WTC11 (cell line): ENCODE data around the gene TRIM26. TPM values are rescaled to one million over a fixed set of nuclear protein-coding genes. Genes with fewer than 3 reads are reported as not detected.

Source experiments
- ATAC-seq: fragments of 200-7000 bp; cut with Tn5 transposase; 2 replicates; pipeline ENCODE4 v1.10.0; 2021; ENCODE audit warnings: mild to moderate bottlenecking, moderate library complexity
- Bru-seq: library from RNA; stranded (reverse); fragments of 400-500 nt; gene quantifications from one replicate; lab custom pipeline; 2021; lab: Mats Ljungman, UMichigan
- CTCF ChIA-PET: fragments of 300-600 bp; sonication (Branson Sonifier 250); formaldehyde crosslinking; loops from one replicate; lab custom pipeline; 2021; ENCODE audit warnings: antibody characterized with exemption; lab: Charles Lee
- POLR2A ChIA-PET: fragments of 350-600 bp; sonication (Branson Sonifier 250); formaldehyde crosslinking; loops from one replicate; lab custom pipeline; 2021; ENCODE audit warnings: antibody characterized with exemption; lab: Charles Lee
- DNase-seq: peaks from one replicate; pipeline ENCODE4 v3.0.0; 2021; ENCODE audit warnings: low spot score
- H3K27ac Mint-ChIP-seq: 2 replicates; pipeline ENCODE4 v1.8.0; 2021; ENCODE audit warnings: mixed read lengths
- H3K27me3 Mint-ChIP-seq: 2 replicates; pipeline ENCODE4 v1.8.0; 2021; ENCODE audit warnings: low read depth, mild to moderate bottlenecking, moderate library complexity, mixed read lengths
- H3K36me3 Mint-ChIP-seq: 2 replicates; pipeline ENCODE4 v1.8.0; 2021; ENCODE audit warnings: mixed read lengths
- H3K4me1 Mint-ChIP-seq: 2 replicates; pipeline ENCODE4 v1.8.0; 2022; ENCODE audit warnings: mixed read lengths
- H3K4me3 Mint-ChIP-seq: 2 replicates; pipeline ENCODE4 v1.8.0; 2021; ENCODE audit warnings: mild to moderate bottlenecking, moderate library complexity, mixed read lengths
- H3K9me3 Mint-ChIP-seq: 2 replicates; pipeline ENCODE4 v1.8.0; 2021; ENCODE audit warnings: mixed read lengths
- CBFB ChIP-seq: sonication (generic); formaldehyde crosslinking; IDR thresholded peaks from 2 replicates; pipeline ENCODE4 v1.8.1; 2022; ENCODE audit warnings: mild to moderate bottlenecking, low read depth, missing genetic modification reagents
- FOXP1 ChIP-seq: sonication (generic); formaldehyde crosslinking; IDR thresholded peaks from 2 replicates; pipeline ENCODE4 v1.8.0; 2022; ENCODE audit warnings: missing genetic modification reagents, mild to moderate bottlenecking, moderate library complexity, borderline replicate concordance
- HMGA2 ChIP-seq: fragments of 250-450 bp; sonication (Bioruptor Pico); IDR thresholded peaks from 2 replicates; pipeline ENCODE4 v1.4.0; 2021; ENCODE audit warnings: mild to moderate bottlenecking, moderate library complexity
- NFE2L1 ChIP-seq: sonication (generic); formaldehyde crosslinking; IDR thresholded peaks from 2 replicates; pipeline ENCODE4 v1.8.1; 2023; ENCODE audit warnings: missing genetic modification reagents
- NFYB ChIP-seq: sonication (generic); formaldehyde crosslinking; conservative IDR thresholded peaks from 2 replicates; pipeline ENCODE4 v1.8.0; 2022; ENCODE audit warnings: low read depth, missing genetic modification reagents
- NR1H2 ChIP-seq: sonication (generic); formaldehyde crosslinking; IDR thresholded peaks from 2 replicates; pipeline ENCODE4 v1.9.0; 2021; ENCODE audit warnings: mild to moderate bottlenecking, moderate library complexity, missing genetic modification reagents
- RORB ChIP-seq: fragments of 250-450 bp; sonication (Bioruptor Pico); IDR thresholded peaks from 2 replicates; pipeline ENCODE4 v1.9.0; 2021; ENCODE audit warnings: mild to moderate bottlenecking
- TEAD1 ChIP-seq: sonication (generic); formaldehyde crosslinking; IDR thresholded peaks from 2 replicates; pipeline ENCODE4 v1.8.0; 2022; ENCODE audit warnings: mild to moderate bottlenecking, missing genetic modification reagents
- ZNF416 ChIP-seq: fragments of 250-450 bp; sonication (Bioruptor Pico); IDR thresholded peaks from 2 replicates; pipeline ENCODE4 v1.9.0; 2021; ENCODE audit warnings: mild to moderate bottlenecking, inconsistent platforms
- long read RNA-seq, 3 experiments: library from RNA in 1 of 3; library from capped mRNA in 1 of 3; library from polyadenylated mRNA in 1 of 3; unstranded in 2 of 3; stranded (forward) in 1 of 3; transcript quantifications; one replicate each; pipeline ENCODE4 v2.0.0, GENCODE V29; 2021
- total RNA-seq: library from RNA; stranded (reverse); gene quantifications from 3 replicates; pipeline ENCODE4 v1.2.3, GENCODE V29; 2021
- TF ChIP-seq, protein P1 (sequence below): sonication (generic); formaldehyde crosslinking; IDR thresholded peaks from 2 replicates; pipeline ENCODE4 v1.8.0; 2022; ENCODE audit warnings: missing genetic modification reagents
- TF ChIP-seq, protein P2 (sequence below): sonication (generic); formaldehyde crosslinking; IDR thresholded peaks from 2 replicates; pipeline ENCODE4 v1.8.0; 2022; ENCODE audit warnings: mild to moderate bottlenecking, missing genetic modification reagents
- TF ChIP-seq, protein P3 (sequence below): fragments of 250-450 bp; sonication (Bioruptor Pico); IDR thresholded peaks from 2 replicates; pipeline ENCODE4 v2.1.2; 2022; ENCODE audit warnings: mild to moderate bottlenecking, moderate library complexity
- TF ChIP-seq, protein P4 (sequence below): sonication (generic); formaldehyde crosslinking; IDR thresholded peaks from 2 replicates; pipeline ENCODE4 v1.8.1; 2023; ENCODE audit warnings: mild to moderate bottlenecking, missing genetic modification reagents
- TF ChIP-seq, protein P5 (sequence below): sonication (generic); formaldehyde crosslinking; conservative IDR thresholded peaks from 2 replicates; pipeline ENCODE4 v1.8.1; 2023; ENCODE audit warnings: mild to moderate bottlenecking, low read depth, missing genetic modification reagents, moderate library complexity
- TF ChIP-seq, protein P6 (sequence below): sonication (generic); formaldehyde crosslinking; IDR thresholded peaks from 2 replicates; pipeline ENCODE4 v1.8.0; 2022; ENCODE audit warnings: mild to moderate bottlenecking, missing genetic modification reagents
- TF ChIP-seq, protein P7 (sequence below): sonication (generic); formaldehyde crosslinking; IDR thresholded peaks from 2 replicates; pipeline ENCODE4 v1.8.1; 2023; ENCODE audit warnings: mild to moderate bottlenecking, moderate library complexity, missing genetic modification reagents
- TF ChIP-seq, protein P8 (sequence below): sonication (generic); formaldehyde crosslinking; IDR thresholded peaks from 2 replicates; pipeline ENCODE4 v1.8.1; 2022; ENCODE audit warnings: mild to moderate bottlenecking, moderate library complexity, missing genetic modification reagents

Gene TRIM26, protein sequence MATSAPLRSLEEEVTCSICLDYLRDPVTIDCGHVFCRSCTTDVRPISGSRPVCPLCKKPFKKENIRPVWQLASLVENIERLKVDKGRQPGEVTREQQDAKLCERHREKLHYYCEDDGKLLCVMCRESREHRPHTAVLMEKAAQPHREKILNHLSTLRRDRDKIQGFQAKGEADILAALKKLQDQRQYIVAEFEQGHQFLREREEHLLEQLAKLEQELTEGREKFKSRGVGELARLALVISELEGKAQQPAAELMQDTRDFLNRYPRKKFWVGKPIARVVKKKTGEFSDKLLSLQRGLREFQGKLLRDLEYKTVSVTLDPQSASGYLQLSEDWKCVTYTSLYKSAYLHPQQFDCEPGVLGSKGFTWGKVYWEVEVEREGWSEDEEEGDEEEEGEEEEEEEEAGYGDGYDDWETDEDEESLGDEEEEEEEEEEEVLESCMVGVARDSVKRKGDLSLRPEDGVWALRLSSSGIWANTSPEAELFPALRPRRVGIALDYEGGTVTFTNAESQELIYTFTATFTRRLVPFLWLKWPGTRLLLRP
- total RNA-seq (27.7 to 33.0 TPM (median 30.5 TPM) in 3 replicates), Bru-seq, nascent RNA (percentile 86 among the genes with signal in this experiment)
- long read RNA-seq, experiment 1, transcript TRIM26-267 (9 exons, 3,318 nt), result major isoform, 13 of 108 reads
- long read RNA-seq, experiment 1, transcript TRIM26-268 (10 exons, 3,478 nt), result minor isoform, 6 of 108 reads
- long read RNA-seq, experiment 1, partial matches to known transcripts, result 16 of 108 reads
- long read RNA-seq, experiment 1, other reads (novel, unspliced or antisense), result 72 of 108 reads
- long read RNA-seq, experiment 2, partial matches to known transcripts, result 3 of 29 reads
- long read RNA-seq, experiment 2, other reads (novel, unspliced or antisense), result 25 of 29 reads
- long read RNA-seq, experiment 3, partial matches to known transcripts, result 12 of 17 reads
- long read RNA-seq, experiment 3, other reads (novel, unspliced or antisense), result 4 of 17 reads

DNA sequence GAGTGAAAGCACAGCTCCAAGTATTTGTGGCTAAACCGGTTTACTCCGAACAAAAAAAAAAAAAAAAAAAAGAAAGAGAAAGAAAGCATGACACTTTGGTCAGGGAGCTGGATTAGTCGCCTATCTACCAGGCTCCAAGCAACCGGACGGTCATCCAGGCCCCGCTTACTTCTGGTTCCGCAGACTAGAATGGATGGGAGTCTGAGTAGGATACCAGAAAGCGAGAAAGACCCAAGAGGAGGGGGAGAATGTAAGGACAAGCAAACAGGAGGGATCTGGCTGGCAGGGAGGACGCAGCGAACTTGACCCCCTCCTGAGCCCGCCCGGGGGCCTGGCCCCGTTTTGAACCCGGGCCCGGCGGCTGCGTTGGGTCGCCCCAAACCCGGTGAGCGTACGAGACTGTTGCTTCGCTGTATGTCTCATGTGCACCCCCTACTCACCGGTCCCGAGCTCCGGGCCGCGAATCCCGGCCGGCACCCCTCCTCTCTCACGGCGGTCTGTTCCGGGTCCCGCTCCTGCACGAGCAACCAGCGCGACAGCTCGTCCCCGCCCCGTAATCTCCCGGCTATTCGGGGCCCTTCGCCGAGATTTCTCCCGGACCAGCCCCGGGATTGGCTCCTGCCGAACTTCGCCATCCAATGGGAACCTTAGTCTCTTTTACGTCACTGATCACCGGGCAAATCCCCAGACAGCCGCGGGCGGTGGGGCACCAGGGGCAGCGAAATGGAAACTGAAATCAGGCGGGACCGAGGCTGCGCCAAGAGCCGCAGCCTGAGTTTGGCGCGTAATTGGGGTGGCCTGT, at the start of gene TRIM26:
Gene TRIM26 (minus strand): TSS at position 542 of the 802 bp plus-strand sequence. CDS start 14,303 bp downstream, outside the sequence.
- ATAC-seq (peak; percentile 89), DNase-seq (peak; percentile 98)
- ChIA-PET POLR2A (interaction anchor here (0.6 to 2.6 kb wide), 10 partner anchors 10 to 1917 kb away, joined by 3 to 20 read pairs (median 3); partner anchors contain the start of genes FKBPL and TRIM39), CTCF (interaction anchor here (0.5 to 2.8 kb wide), 15 partner anchors 15 to 254 kb away, joined by 3 to 22 read pairs (median 3); no protein-coding TSS in a partner anchor)
- H3K4me1 Mint-ChIP-seq, result peaks cover 46% of the 10 kb centered on the region
- H3K4me3 Mint-ChIP-seq, result peak within 1 kb of the TSS; percentile 97
- H3K27me3 Mint-ChIP-seq, result peaks cover 21% of the 10 kb centered on the region
- H3K27ac Mint-ChIP-seq, result peak within 1 kb of the TSS; percentile 99
- H3K9me3 Mint-ChIP-seq, result no peaks in the 10 kb centered on the region
- no peaks in the 10 kb centered on the region; the same call in 1 of the 2 replicates for H3K36me3 Mint-ChIP-seq
- TF ChIP-seq ZNF416 (CRISPR knock-in tag) (peak; percentile 51; the same call in 1 of the 2 replicates), NR1H2 (CRISPR knock-in tag) (peak; percentile 16; the same call in 1 of the 2 replicates), NFYB (peak; percentile 78), HMGA2 (no peak), FOXP1 (peak; percentile 13; the same call in 1 of the 2 replicates), TEAD1 (CRISPR knock-in tag) (peak; percentile 61), CBFB (no peak), RORB (CRISPR knock-in tag) (no peak), NFE2L1 (CRISPR knock-in tag) (no peak)
- TF ChIP-seq, protein P1, sequence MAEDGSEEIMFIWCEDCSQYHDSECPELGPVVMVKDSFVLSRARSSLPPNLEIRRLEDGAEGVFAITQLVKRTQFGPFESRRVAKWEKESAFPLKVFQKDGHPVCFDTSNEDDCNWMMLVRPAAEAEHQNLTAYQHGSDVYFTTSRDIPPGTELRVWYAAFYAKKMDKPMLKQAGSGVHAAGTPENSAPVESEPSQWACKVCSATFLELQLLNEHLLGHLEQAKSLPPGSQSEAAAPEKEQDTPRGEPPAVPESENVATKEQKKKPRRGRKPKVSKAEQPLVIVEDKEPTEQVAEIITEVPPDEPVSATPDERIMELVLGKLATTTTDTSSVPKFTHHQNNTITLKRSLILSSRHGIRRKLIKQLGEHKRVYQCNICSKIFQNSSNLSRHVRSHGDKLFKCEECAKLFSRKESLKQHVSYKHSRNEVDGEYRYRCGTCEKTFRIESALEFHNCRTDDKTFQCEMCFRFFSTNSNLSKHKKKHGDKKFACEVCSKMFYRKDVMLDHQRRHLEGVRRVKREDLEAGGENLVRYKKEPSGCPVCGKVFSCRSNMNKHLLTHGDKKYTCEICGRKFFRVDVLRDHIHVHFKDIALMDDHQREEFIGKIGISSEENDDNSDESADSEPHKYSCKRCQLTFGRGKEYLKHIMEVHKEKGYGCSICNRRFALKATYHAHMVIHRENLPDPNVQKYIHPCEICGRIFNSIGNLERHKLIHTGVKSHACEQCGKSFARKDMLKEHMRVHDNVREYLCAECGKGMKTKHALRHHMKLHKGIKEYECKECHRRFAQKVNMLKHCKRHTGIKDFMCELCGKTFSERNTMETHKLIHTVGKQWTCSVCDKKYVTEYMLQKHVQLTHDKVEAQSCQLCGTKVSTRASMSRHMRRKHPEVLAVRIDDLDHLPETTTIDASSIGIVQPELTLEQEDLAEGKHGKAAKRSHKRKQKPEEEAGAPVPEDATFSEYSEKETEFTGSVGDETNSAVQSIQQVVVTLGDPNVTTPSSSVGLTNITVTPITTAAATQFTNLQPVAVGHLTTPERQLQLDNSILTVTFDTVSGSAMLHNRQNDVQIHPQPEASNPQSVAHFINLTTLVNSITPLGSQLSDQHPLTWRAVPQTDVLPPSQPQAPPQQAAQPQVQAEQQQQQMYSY (CRISPR knock-in tag), result peak; percentile 77
- TF ChIP-seq, protein P2, sequence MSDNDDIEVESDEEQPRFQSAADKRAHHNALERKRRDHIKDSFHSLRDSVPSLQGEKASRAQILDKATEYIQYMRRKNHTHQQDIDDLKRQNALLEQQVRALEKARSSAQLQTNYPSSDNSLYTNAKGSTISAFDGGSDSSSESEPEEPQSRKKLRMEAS (CRISPR knock-in tag), result peak; percentile 71
- TF ChIP-seq, protein P3, sequence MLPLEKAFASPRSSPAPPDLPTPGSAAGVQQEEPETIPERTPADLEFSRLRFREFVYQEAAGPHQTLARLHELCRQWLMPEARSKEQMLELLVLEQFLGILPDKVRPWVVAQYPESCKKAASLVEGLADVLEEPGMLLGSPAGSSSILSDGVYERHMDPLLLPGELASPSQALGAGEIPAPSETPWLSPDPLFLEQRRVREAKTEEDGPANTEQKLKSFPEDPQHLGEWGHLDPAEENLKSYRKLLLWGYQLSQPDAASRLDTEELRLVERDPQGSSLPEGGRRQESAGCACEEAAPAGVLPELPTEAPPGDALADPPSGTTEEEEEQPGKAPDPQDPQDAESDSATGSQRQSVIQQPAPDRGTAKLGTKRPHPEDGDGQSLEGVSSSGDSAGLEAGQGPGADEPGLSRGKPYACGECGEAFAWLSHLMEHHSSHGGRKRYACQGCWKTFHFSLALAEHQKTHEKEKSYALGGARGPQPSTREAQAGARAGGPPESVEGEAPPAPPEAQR (CRISPR knock-in tag), result no peak
- TF ChIP-seq, protein P4, sequence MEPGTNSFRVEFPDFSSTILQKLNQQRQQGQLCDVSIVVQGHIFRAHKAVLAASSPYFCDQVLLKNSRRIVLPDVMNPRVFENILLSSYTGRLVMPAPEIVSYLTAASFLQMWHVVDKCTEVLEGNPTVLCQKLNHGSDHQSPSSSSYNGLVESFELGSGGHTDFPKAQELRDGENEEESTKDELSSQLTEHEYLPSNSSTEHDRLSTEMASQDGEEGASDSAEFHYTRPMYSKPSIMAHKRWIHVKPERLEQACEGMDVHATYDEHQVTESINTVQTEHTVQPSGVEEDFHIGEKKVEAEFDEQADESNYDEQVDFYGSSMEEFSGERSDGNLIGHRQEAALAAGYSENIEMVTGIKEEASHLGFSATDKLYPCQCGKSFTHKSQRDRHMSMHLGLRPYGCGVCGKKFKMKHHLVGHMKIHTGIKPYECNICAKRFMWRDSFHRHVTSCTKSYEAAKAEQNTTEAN (CRISPR knock-in tag), result 0 out of 2 replicates have a peak, but pooled peaks have one; percentile 10
- TF ChIP-seq, protein P5, sequence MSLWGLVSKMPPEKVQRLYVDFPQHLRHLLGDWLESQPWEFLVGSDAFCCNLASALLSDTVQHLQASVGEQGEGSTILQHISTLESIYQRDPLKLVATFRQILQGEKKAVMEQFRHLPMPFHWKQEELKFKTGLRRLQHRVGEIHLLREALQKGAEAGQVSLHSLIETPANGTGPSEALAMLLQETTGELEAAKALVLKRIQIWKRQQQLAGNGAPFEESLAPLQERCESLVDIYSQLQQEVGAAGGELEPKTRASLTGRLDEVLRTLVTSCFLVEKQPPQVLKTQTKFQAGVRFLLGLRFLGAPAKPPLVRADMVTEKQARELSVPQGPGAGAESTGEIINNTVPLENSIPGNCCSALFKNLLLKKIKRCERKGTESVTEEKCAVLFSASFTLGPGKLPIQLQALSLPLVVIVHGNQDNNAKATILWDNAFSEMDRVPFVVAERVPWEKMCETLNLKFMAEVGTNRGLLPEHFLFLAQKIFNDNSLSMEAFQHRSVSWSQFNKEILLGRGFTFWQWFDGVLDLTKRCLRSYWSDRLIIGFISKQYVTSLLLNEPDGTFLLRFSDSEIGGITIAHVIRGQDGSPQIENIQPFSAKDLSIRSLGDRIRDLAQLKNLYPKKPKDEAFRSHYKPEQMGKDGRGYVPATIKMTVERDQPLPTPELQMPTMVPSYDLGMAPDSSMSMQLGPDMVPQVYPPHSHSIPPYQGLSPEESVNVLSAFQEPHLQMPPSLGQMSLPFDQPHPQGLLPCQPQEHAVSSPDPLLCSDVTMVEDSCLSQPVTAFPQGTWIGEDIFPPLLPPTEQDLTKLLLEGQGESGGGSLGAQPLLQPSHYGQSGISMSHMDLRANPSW (CRISPR knock-in tag), result no peak
- TF ChIP-seq, protein P6, sequence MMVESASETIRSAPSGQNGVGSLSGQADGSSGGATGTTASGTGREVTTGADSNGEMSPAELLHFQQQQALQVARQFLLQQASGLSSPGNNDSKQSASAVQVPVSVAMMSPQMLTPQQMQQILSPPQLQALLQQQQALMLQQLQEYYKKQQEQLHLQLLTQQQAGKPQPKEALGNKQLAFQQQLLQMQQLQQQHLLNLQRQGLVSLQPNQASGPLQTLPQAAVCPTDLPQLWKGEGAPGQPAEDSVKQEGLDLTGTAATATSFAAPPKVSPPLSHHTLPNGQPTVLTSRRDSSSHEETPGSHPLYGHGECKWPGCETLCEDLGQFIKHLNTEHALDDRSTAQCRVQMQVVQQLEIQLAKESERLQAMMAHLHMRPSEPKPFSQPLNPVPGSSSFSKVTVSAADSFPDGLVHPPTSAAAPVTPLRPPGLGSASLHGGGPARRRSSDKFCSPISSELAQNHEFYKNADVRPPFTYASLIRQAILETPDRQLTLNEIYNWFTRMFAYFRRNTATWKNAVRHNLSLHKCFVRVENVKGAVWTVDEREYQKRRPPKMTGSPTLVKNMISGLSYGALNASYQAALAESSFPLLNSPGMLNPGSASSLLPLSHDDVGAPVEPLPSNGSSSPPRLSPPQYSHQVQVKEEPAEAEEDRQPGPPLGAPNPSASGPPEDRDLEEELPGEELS, result peak; percentile 74
- TF ChIP-seq, protein P7, sequence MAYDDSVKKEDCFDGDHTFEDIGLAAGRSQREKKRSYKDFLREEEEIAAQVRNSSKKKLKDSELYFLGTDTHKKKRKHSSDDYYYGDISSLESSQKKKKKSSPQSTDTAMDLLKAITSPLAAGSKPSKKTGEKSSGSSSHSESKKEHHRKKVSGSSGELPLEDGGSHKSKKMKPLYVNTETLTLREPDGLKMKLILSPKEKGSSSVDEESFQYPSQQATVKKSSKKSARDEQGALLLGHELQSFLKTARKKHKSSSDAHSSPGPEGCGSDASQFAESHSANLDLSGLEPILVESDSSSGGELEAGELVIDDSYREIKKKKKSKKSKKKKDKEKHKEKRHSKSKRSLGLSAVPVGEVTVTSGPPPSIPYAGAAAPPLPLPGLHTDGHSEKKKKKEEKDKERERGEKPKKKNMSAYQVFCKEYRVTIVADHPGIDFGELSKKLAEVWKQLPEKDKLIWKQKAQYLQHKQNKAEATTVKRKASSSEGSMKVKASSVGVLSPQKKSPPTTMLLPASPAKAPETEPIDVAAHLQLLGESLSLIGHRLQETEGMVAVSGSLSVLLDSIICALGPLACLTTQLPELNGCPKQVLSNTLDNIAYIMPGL (CRISPR knock-in tag), result peak; percentile 61; the same call in 1 of the 2 replicates
- TF ChIP-seq, protein P8, sequence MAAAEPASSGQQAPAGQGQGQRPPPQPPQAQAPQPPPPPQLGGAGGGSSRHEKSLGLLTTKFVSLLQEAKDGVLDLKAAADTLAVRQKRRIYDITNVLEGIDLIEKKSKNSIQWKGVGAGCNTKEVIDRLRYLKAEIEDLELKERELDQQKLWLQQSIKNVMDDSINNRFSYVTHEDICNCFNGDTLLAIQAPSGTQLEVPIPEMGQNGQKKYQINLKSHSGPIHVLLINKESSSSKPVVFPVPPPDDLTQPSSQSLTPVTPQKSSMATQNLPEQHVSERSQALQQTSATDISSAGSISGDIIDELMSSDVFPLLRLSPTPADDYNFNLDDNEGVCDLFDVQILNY (CRISPR knock-in tag), result peak; percentile 34; the same call in 1 of the 2 replicates
